IMR-90 (cell line): ENCODE measurements around the gene HFM1. TPM values are rescaled to one million over a fixed set of nuclear protein-coding genes. Genes with fewer than 3 reads are reported as not detected.

Experiments
- ATAC-seq: fragments of 200-7000 bp; cut with Tn5 transposase; 2 replicates; pipeline ENCODE4 v1.9.1; 2020; ENCODE audit warnings: low read depth, mild to moderate bottlenecking, moderate library complexity
- BruUV-seq: library from RNA; stranded (reverse); fragments of 400-500 nt; replicated peaks from 2 replicates; lab custom pipeline; 2021; lab: Mats Ljungman, UMichigan
- CTCF ChIA-PET: fragments of 300-600 bp; formaldehyde crosslinking; extraction: SDS; loops from one replicate; lab custom pipeline; 2021; ENCODE audit warnings: antibody characterized with exemption; lab: Yijun Ruan, JAX
- POLR2A ChIA-PET: fragments of 300-600 bp; sonication (Branson Sonifier 250); formaldehyde crosslinking; loops from one replicate; lab custom pipeline; 2022; ENCODE audit warnings: antibody characterized with exemption; ENCODE audit not compliant: unreplicated experiment; lab: Charles Lee
- DNase-seq: peaks from one replicate; pipeline ENCODE4 v3.0.0; 2013
- H2AFZ ChIP-seq: replicated peaks from 2 replicates; pipeline ENCODE3; 2013; ENCODE audit warnings: low read length, mild to moderate bottlenecking; ENCODE audit not compliant: poor library complexity
- H2AK5ac ChIP-seq: 2 replicates; pipeline ENCODE4 v1.6.1; 2013; ENCODE audit warnings: low read depth, low read length, inconsistent platforms
- H2AK9ac ChIP-seq: replicated peaks from 2 replicates; pipeline ENCODE3; 2013; ENCODE audit warnings: mild to moderate bottlenecking, low read depth, low read length, moderate library complexity; ENCODE audit not compliant: poor library complexity
- H2BK120ac ChIP-seq: 2 replicates; pipeline ENCODE4 v1.6.1; 2013; ENCODE audit warnings: low read depth, low read length, inconsistent platforms
- H2BK15ac ChIP-seq: 3 replicates; pipeline ENCODE4 v1.6.1; 2013; ENCODE audit warnings: low read depth, low read length, inconsistent platforms
- H2BK20ac ChIP-seq: 2 replicates; pipeline ENCODE4 v1.6.1; 2013; ENCODE audit warnings: low read depth, mild to moderate bottlenecking, inconsistent platforms, low read length, moderate library complexity
- H2BK5ac ChIP-seq: 2 replicates; pipeline ENCODE4 v1.6.1; 2013; ENCODE audit warnings: mild to moderate bottlenecking, low read depth, low read length, inconsistent platforms; ENCODE audit not compliant: poor library complexity, severe bottlenecking
- H3K14ac ChIP-seq: replicated peaks from 2 replicates; pipeline ENCODE4 v1.6.1; 2013; ENCODE audit warnings: low read depth, low read length, inconsistent platforms
- H3K18ac ChIP-seq: 2 replicates; pipeline ENCODE4 v1.6.1; 2013; ENCODE audit warnings: low read depth, low read length, control low read depth
- H3K23ac ChIP-seq: 2 replicates; pipeline ENCODE4 v1.6.1; 2013; ENCODE audit warnings: low read depth, low read length, inconsistent platforms
- H3K27ac ChIP-seq: 2 replicates; pipeline ENCODE4 v1.5.1; 2013; ENCODE audit warnings: mild to moderate bottlenecking, control low read depth, low read length; ENCODE audit not compliant: insufficient read depth
- H3K27me3 ChIP-seq: 2 replicates; pipeline ENCODE4 v1.6.1; 2013; ENCODE audit warnings: low read length; ENCODE audit not compliant: control insufficient read depth, insufficient read depth
- H3K36me3 ChIP-seq: 2 replicates; pipeline ENCODE4 v1.6.1; 2013; ENCODE audit warnings: low read length, mixed read lengths; ENCODE audit not compliant: control insufficient read depth, insufficient read depth
- H3K4ac ChIP-seq: 2 replicates; pipeline ENCODE4 v1.6.1; 2013; ENCODE audit warnings: low read depth, low read length, inconsistent platforms
- H3K4me1 ChIP-seq: 2 replicates; pipeline ENCODE4 v1.6.1; 2013; ENCODE audit warnings: low read length, mixed read lengths; ENCODE audit not compliant: control insufficient read depth, insufficient read depth
- H3K4me2 ChIP-seq: 2 replicates; pipeline ENCODE4 v1.6.1; 2013; ENCODE audit warnings: low read depth, mild to moderate bottlenecking, control low read depth, low read length, moderate library complexity
- H3K4me3 ChIP-seq: 2 replicates; pipeline ENCODE4 v1.5.1; 2013; ENCODE audit warnings: low read depth, mild to moderate bottlenecking, control low read depth, low read length, moderate library complexity; ENCODE audit not compliant: insufficient read depth
- H3K56ac ChIP-seq: 2 replicates; pipeline ENCODE4 v1.6.1; 2013; ENCODE audit warnings: low read length, inconsistent platforms; ENCODE audit not compliant: insufficient read depth; ENCODE audit errors: extremely low read depth
- H3K79me1 ChIP-seq, 2 experiments: 2 replicates each; pipeline ENCODE4 v1.6.1; 2013; ENCODE audit warnings: low read length in 2 of 2, inconsistent platforms in 1 of 2, low read depth in 1 of 2
- H3K9ac ChIP-seq: 2 replicates; pipeline ENCODE4 v1.6.1; 2013; ENCODE audit warnings: low read depth, low read length, control low read depth
- H3K9me1 ChIP-seq: 2 replicates; pipeline ENCODE4 v1.6.1; 2013; ENCODE audit warnings: low read length, inconsistent platforms; ENCODE audit not compliant: insufficient read depth
- H3K9me3 ChIP-seq: 2 replicates; pipeline ENCODE4 v1.6.1; 2013; ENCODE audit warnings: low read length; ENCODE audit not compliant: control insufficient read depth, insufficient read depth
- H4K20me1 ChIP-seq: 2 replicates; pipeline ENCODE4 v1.6.1; 2013; ENCODE audit warnings: low read length, inconsistent platforms; ENCODE audit not compliant: insufficient read depth
- H4K5ac ChIP-seq: 2 replicates; pipeline ENCODE4 v1.6.1; 2013; ENCODE audit warnings: mild to moderate bottlenecking, low read depth, low read length, control low read depth
- H4K8ac ChIP-seq, 2 experiments: 2 replicates each; pipeline ENCODE4 v1.6.1; 2013; ENCODE audit warnings: low read depth in 2 of 2, low read length in 2 of 2, control low read depth in 1 of 2, inconsistent platforms in 1 of 2
- H4K91ac ChIP-seq: 2 replicates; pipeline ENCODE4 v1.6.1; 2013; ENCODE audit warnings: low read depth, low read length, inconsistent platforms; ENCODE audit not compliant: insufficient read depth
- BHLHE40 ChIP-seq: fragments of 150-350 bp; IDR thresholded peaks from 2 replicates; pipeline ENCODE4 v1.6.1; 2016; ENCODE audit warnings: mild to moderate bottlenecking, low read depth, low read length
- CHD1 ChIP-seq: IDR thresholded peaks from 2 replicates; pipeline ENCODE4 v1.6.1; 2012; ENCODE audit warnings: low read depth, low read length, improper control_type of control experiment
- FOS ChIP-seq: fragments of 150-350 bp; IDR thresholded peaks from 2 replicates; pipeline ENCODE4 v1.6.1; 2016; ENCODE audit warnings: low read depth, low read length
- MAFK ChIP-seq: IDR thresholded peaks from 2 replicates; pipeline ENCODE4 v1.6.1; 2012; ENCODE audit warnings: low read depth, low read length, improper control_type of control experiment
- POLR2A ChIP-seq: IDR thresholded peaks from 2 replicates; pipeline ENCODE4 v1.6.1; 2012; ENCODE audit warnings: mild to moderate bottlenecking, low read depth, low read length
- RAD21 ChIP-seq: IDR thresholded peaks from 2 replicates; pipeline ENCODE4 v1.6.1; 2012; ENCODE audit warnings: low read length, improper control_type of control experiment
- RCOR1 ChIP-seq: IDR thresholded peaks from 2 replicates; pipeline ENCODE4 v1.6.1; 2012; ENCODE audit warnings: mild to moderate bottlenecking, low read length, improper control_type of control experiment; ENCODE audit not compliant: insufficient replicate concordance
- RFX5 ChIP-seq: IDR thresholded peaks from 2 replicates; pipeline ENCODE4 v1.8.0; 2012; ENCODE audit warnings: low read depth, mild to moderate bottlenecking, low read length, moderate library complexity
- WGBS, 2 experiments: methylation state at CpG; one replicate each; pipeline versions ENCODE4 v1.1.5 to v1.1.7; 2013; ENCODE audit warnings: missing lambda C conversion rate in 2 of 2; ENCODE audit not compliant: insufficient read length in 1 of 2; ENCODE audit errors: extremely low coverage in 2 of 2; 5-methylcytosine and 5-hydroxymethylcytosine counted together
- dilution Hi-C: fragments of 300-500 bp; cut with HindIII; formaldehyde crosslinking; loops from one replicate; pipeline ENCODE4 v1.14.3; 2018; ENCODE audit warnings: low sequenced_read_pairs; ENCODE audit not compliant: unreplicated experiment
- in situ Hi-C: fragments of 300-500 bp; cut with MboI; formaldehyde crosslinking; loops from 3 replicates; pipeline ENCODE4 v1.14.3; 2019; ENCODE audit warnings: low sequenced_read_pairs, inconsistent platforms, mixed read lengths
- intact Hi-C: fragments of 100-400 bp; cut with micrococcal nuclease; formaldehyde crosslinking; loops from 2 replicates; pipeline ENCODE4 v1.10.0; 2022
- polyA plus RNA-seq, 3 experiments: library from polyadenylated mRNA; depleted of rRNA; stranded (reverse); fragments of >200 nt; gene quantifications; 2 replicates each; pipeline ENCODE4 v1.2.3, GENCODE V29; 2012; ENCODE audit warnings: low replicate concordance in 1 of 3
- total RNA-seq: library from RNA; depleted of rRNA; stranded (reverse); fragments of >200 nt; gene quantifications from 2 replicates; pipeline ENCODE4 v1.2.3, GENCODE V29; 2012
- TF ChIP-seq, protein P1 (sequence below): fragments of 150-350 bp; IDR thresholded peaks from 2 replicates; pipeline ENCODE4 v1.6.1; 2017; ENCODE audit warnings: mild to moderate bottlenecking, antibody characterized with exemption, low read length, low read depth
- TF ChIP-seq, protein P2 (sequence below): conservative IDR thresholded peaks from 2 replicates; pipeline ENCODE4 v1.5.1; 2012; ENCODE audit warnings: mild to moderate bottlenecking, low read depth, low read length, improper control_type of control experiment

HFM1 gene
- total and polyA plus RNA-seq, 2 of the 4 experiments (the other 2 are of a cell fraction): 0.15 to 0.18 TPM

DNA sequence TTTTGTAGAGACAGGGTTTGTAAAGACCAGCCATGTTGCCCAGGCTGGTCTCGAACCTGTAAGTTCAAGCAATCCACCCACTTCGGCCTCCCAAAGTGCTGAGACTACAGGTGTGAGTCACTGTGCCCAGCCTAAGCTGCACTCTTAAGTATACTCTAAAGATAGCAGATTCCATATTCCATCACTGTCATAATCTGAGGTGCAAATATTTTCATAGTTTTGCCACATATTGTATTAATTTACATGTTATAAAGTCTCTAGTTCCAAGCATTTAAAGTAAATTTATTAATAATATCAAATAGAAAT, 121.3 kb downstream of the HFM1 start:
- no peak overlapping the region for H3K14ac ChIP-seq
- H3K27ac ChIP-seq: no peak overlapping the region
- ChIA-PET CTCF (interaction anchor here (0.5 kb wide), 2 partner anchors 564 to 1102 kb away, joined by 3 read pairs; no protein-coding TSS in a partner anchor), POLR2A (no interaction called here)
- no peak overlapping the region for H2AK5ac ChIP-seq
- H3K9me1 ChIP-seq: no peaks in the 10 kb centered on the region
- no peak overlapping the region for H2AFZ ChIP-seq
- H3K23ac ChIP-seq: no peak overlapping the region
- no peak overlapping the region for H4K8ac ChIP-seq
- no peaks in the 10 kb centered on the region for H3K79me1 ChIP-seq
- ATAC-seq (no peak), DNase-seq (no peak)
- H3K56ac ChIP-seq: no peak overlapping the region
- H4K91ac ChIP-seq: no peak overlapping the region
- H3K4me3 ChIP-seq: no peak overlapping the region
- H2BK120ac ChIP-seq: no peak overlapping the region
- H3K18ac ChIP-seq: no peak overlapping the region
- H4K5ac ChIP-seq: no peak overlapping the region
- H3K9ac ChIP-seq: no peak overlapping the region
- intact Hi-C loops: loop anchor here (10.0 kb wide), 1 partner anchor 1011 kb away; the partner anchor contains the start of genes GLMN and RPAP2
- no TSS peak for BruUV-seq
- H2BK5ac ChIP-seq: no peak overlapping the region
- H3K4me1 ChIP-seq: no peaks in the 10 kb centered on the region
- no peaks in the 10 kb centered on the region for H3K9me3 ChIP-seq
- no peak for TF ChIP-seq CHD1
- TF ChIP-seq MAFK: no peak
- TF ChIP-seq RCOR1: no peak
- no peak for TF ChIP-seq RAD21
- no peak for TF ChIP-seq RFX5
- TF ChIP-seq, protein P1, sequence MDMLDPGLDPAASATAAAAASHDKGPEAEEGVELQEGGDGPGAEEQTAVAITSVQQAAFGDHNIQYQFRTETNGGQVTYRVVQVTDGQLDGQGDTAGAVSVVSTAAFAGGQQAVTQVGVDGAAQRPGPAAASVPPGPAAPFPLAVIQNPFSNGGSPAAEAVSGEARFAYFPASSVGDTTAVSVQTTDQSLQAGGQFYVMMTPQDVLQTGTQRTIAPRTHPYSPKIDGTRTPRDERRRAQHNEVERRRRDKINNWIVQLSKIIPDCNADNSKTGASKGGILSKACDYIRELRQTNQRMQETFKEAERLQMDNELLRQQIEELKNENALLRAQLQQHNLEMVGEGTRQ: no peak
- TF ChIP-seq FOS: no peak
- TF ChIP-seq BHLHE40: no peak
- TF ChIP-seq, protein P2, sequence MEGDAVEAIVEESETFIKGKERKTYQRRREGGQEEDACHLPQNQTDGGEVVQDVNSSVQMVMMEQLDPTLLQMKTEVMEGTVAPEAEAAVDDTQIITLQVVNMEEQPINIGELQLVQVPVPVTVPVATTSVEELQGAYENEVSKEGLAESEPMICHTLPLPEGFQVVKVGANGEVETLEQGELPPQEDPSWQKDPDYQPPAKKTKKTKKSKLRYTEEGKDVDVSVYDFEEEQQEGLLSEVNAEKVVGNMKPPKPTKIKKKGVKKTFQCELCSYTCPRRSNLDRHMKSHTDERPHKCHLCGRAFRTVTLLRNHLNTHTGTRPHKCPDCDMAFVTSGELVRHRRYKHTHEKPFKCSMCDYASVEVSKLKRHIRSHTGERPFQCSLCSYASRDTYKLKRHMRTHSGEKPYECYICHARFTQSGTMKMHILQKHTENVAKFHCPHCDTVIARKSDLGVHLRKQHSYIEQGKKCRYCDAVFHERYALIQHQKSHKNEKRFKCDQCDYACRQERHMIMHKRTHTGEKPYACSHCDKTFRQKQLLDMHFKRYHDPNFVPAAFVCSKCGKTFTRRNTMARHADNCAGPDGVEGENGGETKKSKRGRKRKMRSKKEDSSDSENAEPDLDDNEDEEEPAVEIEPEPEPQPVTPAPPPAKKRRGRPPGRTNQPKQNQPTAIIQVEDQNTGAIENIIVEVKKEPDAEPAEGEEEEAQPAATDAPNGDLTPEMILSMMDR: no peak
- no peak for TF ChIP-seq POLR2A
- H3K4ac ChIP-seq: no peak overlapping the region
- no peak overlapping the region for H2BK15ac ChIP-seq
- no peaks in the 10 kb centered on the region for H4K20me1 ChIP-seq
- H3K27me3 ChIP-seq: no peaks in the 10 kb centered on the region; the same call in 1 of the 2 replicates
- H2AK9ac ChIP-seq: no peak overlapping the region
- in situ Hi-C loops: loop anchor here (10.0 kb wide), 2 partner anchors 211 to 641 kb away; no protein-coding TSS in a partner anchor
- no peak overlapping the region for H2BK20ac ChIP-seq
- dilution Hi-C loops: no loop called here
- no peaks in the 10 kb centered on the region for H3K36me3 ChIP-seq
- WGBS, 2 experiments: no CpG with 5 or more reads among the region's 2 CpGs
- H3K4me2 ChIP-seq: no peak overlapping the region
